ENCODE results near the gene ZFPM1.

Gene ZFPM1

GRCh38 chr16:88577166-88577565 lies 124.1 kb downstream of the ZFPM1 start:
- no peak for TF ChIP-seq EZH2phosphoT487 (conservative IDR thresholded peaks at IDR 0.05; ENCODE audit: low read length)
- TF ChIP-seq, protein P1, sequence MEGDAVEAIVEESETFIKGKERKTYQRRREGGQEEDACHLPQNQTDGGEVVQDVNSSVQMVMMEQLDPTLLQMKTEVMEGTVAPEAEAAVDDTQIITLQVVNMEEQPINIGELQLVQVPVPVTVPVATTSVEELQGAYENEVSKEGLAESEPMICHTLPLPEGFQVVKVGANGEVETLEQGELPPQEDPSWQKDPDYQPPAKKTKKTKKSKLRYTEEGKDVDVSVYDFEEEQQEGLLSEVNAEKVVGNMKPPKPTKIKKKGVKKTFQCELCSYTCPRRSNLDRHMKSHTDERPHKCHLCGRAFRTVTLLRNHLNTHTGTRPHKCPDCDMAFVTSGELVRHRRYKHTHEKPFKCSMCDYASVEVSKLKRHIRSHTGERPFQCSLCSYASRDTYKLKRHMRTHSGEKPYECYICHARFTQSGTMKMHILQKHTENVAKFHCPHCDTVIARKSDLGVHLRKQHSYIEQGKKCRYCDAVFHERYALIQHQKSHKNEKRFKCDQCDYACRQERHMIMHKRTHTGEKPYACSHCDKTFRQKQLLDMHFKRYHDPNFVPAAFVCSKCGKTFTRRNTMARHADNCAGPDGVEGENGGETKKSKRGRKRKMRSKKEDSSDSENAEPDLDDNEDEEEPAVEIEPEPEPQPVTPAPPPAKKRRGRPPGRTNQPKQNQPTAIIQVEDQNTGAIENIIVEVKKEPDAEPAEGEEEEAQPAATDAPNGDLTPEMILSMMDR (IDR thresholded peaks at IDR 0.05; ENCODE audit: insufficient read depth, low read length, poor library complexity, severe bottlenecking) = no peak
- H2AFZ ChIP-seq (ENCODE audit: low read depth, low read length, severe bottlenecking) = no peak overlapping the region
- peaks cover 80% of the 10 kb centered on the region for H3K79me2 ChIP-seq (ENCODE audit: insufficient read depth, low read length)
- H3F3A ChIP-seq (ENCODE audit: insufficient read depth) = no peaks in the 10 kb centered on the region
- no peaks in the 10 kb centered on the region for H3K36me3 ChIP-seq (ENCODE audit: low read length)
- H3K9me2 ChIP-seq (replicated peaks; ENCODE audit: insufficient read depth, low read length) = no peaks in the 10 kb centered on the region
- no peak overlapping the region for H3K9ac ChIP-seq (ENCODE audit: low read length)
- no peak overlapping the region for H3K27ac ChIP-seq (ENCODE audit: low read depth, low read length)
- no peaks in the 10 kb centered on the region for H3K9me3 ChIP-seq (ENCODE audit: insufficient read depth, low read length)
- H3K4me3 ChIP-seq (ENCODE audit: insufficient read depth, low read length, poor library complexity, severe bottlenecking) = no peak overlapping the region
- no peak overlapping the region for H3K4me2 ChIP-seq (ENCODE audit: low read depth, low read length, poor library complexity, severe bottlenecking)
- no peaks in the 10 kb centered on the region; the same call in 1 of the 2 replicates for H4K20me1 ChIP-seq (ENCODE audit: low read depth, low read length)
- no peaks in the 10 kb centered on the region for H3K27me3 ChIP-seq (ENCODE audit: low read length)

- Histone ChIP-seq H3K4me2 (ENCODE audit: low read depth, low read length, poor library complexity, severe bottlenecking) (no peak overlapping the region), H3K9me3 (ENCODE audit: insufficient read depth, low read length) (no peaks in the 10 kb centered on the region), H3K36me3 (ENCODE audit: low read length) (no peaks in the 10 kb centered on the region), H3K4me3 (ENCODE audit: insufficient read depth, low read length, poor library complexity, severe bottlenecking) (no peak overlapping the region), H3K9ac (ENCODE audit: low read length) (no peak overlapping the region), H3K79me2 (ENCODE audit: insufficient read depth, low read length) (peaks cover 80% of the 10 kb centered on the region), H3K9me2 (replicated peaks; ENCODE audit: insufficient read depth, low read length) (no peaks in the 10 kb centered on the region), H3K27ac (ENCODE audit: low read depth, low read length) (no peak overlapping the region), H2AFZ (ENCODE audit: low read depth, low read length, severe bottlenecking) (no peak overlapping the region), H3F3A (ENCODE audit: insufficient read depth) (no peaks in the 10 kb centered on the region), H4K20me1 (ENCODE audit: low read depth, low read length) (no peaks in the 10 kb centered on the region; the same call in 1 of the 2 replicates), H3K27me3 (ENCODE audit: low read length) (no peaks in the 10 kb centered on the region)
- TF ChIP-seq EZH2phosphoT487 (conservative IDR thresholded peaks at IDR 0.05; ENCODE audit: low read length) = no peak
- TF ChIP-seq, protein P1 (IDR thresholded peaks at IDR 0.05; ENCODE audit: insufficient read depth, low read length, poor library complexity, severe bottlenecking) = no peak
Measured at GRCh38 chr16:88578446-88579313, 125.6 kb downstream of the ZFPM1 start.

GRCh38 chr16:88580371-88580770 lies 127.3 kb downstream of the ZFPM1 start:
- TF ChIP-seq EZH2phosphoT487 (conservative IDR thresholded peaks at IDR 0.05; ENCODE audit: low read length) = no peak
- Histone ChIP-seq H4K20me1 (ENCODE audit: low read depth, low read length) (no peaks in the 10 kb centered on the region; the same call in 1 of the 2 replicates), H3K27me3 (ENCODE audit: low read length) (no peaks in the 10 kb centered on the region)

GRCh38 chr16:88581033-88581432 lies 128.0 kb downstream of the ZFPM1 start:
- Histone ChIP-seq H2AFZ (ENCODE audit: low read depth, low read length, severe bottlenecking) (no peak overlapping the region), H3K27me3 (ENCODE audit: low read length) (no peaks in the 10 kb centered on the region), H3F3A (ENCODE audit: insufficient read depth) (no peaks in the 10 kb centered on the region), H3K27ac (ENCODE audit: low read depth, low read length) (no peak overlapping the region), H4K20me1 (ENCODE audit: low read depth, low read length) (no peaks in the 10 kb centered on the region; the same call in 1 of the 2 replicates), H3K79me2 (ENCODE audit: insufficient read depth, low read length) (peaks cover 80% of the 10 kb centered on the region), H3K4me2 (ENCODE audit: low read depth, low read length, poor library complexity, severe bottlenecking) (no peak overlapping the region), H3K36me3 (ENCODE audit: low read length) (no peaks in the 10 kb centered on the region), H3K4me3 (ENCODE audit: insufficient read depth, low read length, poor library complexity, severe bottlenecking) (no peak overlapping the region), H3K9me3 (ENCODE audit: insufficient read depth, low read length) (no peaks in the 10 kb centered on the region), H3K9ac (ENCODE audit: low read length) (no peak overlapping the region), H3K9me2 (replicated peaks; ENCODE audit: insufficient read depth, low read length) (no peaks in the 10 kb centered on the region)
- TF ChIP-seq EZH2phosphoT487 (conservative IDR thresholded peaks at IDR 0.05; ENCODE audit: low read length) = no peak
- TF ChIP-seq, protein P1 (IDR thresholded peaks at IDR 0.05; ENCODE audit: insufficient read depth, low read length, poor library complexity, severe bottlenecking) = no peak

More at GRCh38 chr16:88580371-88580770, 127.3 kb downstream of the ZFPM1 start:
- H3K9ac ChIP-seq (ENCODE audit: low read length) = no peak overlapping the region
- no peaks in the 10 kb centered on the region for H3K36me3 ChIP-seq (ENCODE audit: low read length)
- H3K4me3 ChIP-seq (ENCODE audit: insufficient read depth, low read length, poor library complexity, severe bottlenecking) = no peak overlapping the region
- H3F3A ChIP-seq (ENCODE audit: insufficient read depth) = no peaks in the 10 kb centered on the region
- peaks cover 79% of the 10 kb centered on the region for H3K79me2 ChIP-seq (ENCODE audit: insufficient read depth, low read length)
- H2AFZ ChIP-seq (ENCODE audit: low read depth, low read length, severe bottlenecking) = no peak overlapping the region
- no peaks in the 10 kb centered on the region for H3K9me3 ChIP-seq (ENCODE audit: insufficient read depth, low read length)
- no peak overlapping the region for H3K27ac ChIP-seq (ENCODE audit: low read depth, low read length)
- no peaks in the 10 kb centered on the region for H3K9me2 ChIP-seq (replicated peaks; ENCODE audit: insufficient read depth, low read length)
- H3K4me2 ChIP-seq (ENCODE audit: low read depth, low read length, poor library complexity, severe bottlenecking) = no peak overlapping the region

Data from SU-DHL-6 (cell line).